GM18858 (cell line): ENCODE measurements around the gene COL5A1.

Experiments
- ATAC-seq: cut with Tn5 transposase; IDR thresholded peaks from one replicate; pipeline ENCODE4 v1.9.1; 2021; ENCODE audit not compliant: unreplicated experiment

The COL5A1 gene

GRCh38 chr9:134830126-134830525, 188.5 kb downstream of the COL5A1 start:
- ATAC-seq: no peak

DNA sequence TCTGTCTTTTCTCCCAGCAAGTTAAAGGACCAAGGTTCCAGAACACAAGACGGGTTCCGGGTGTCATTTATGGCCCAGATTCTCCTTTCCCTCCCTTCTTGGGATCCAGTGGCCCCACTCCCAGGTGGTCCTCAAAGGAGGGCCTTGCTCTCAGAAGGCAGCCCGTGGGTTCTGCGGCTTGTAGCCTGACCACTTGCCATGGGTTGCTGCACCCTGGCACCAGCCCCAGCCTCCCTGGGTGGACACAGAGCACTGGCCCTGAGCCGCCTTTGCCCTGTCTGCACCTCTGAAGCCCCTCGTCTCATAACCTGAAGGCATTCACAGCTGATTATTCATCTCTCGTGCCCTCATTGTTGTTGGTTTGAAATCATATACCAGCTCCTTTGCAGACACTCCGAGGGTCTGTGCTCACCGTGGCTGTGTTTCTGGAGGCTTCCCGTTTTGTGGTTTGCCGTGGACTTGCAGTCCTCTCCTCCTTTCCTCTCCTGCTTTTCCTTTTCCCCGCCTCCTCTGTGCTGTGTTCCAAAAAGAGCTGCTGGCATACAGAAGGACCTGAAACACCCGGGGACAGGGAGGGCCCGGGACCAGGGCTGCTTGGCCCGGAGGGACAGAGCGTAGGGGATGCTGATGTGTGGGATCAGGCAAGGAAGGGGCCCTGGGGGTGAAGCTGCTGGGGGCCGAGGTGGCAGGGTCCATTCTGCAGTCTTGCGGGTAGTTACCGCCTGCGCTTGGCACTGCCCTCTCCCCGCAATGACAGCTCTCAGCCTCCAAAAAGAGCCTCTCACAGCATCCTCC, 189.5 kb downstream of the COL5A1 start:
- no peak for ATAC-seq

DNA sequence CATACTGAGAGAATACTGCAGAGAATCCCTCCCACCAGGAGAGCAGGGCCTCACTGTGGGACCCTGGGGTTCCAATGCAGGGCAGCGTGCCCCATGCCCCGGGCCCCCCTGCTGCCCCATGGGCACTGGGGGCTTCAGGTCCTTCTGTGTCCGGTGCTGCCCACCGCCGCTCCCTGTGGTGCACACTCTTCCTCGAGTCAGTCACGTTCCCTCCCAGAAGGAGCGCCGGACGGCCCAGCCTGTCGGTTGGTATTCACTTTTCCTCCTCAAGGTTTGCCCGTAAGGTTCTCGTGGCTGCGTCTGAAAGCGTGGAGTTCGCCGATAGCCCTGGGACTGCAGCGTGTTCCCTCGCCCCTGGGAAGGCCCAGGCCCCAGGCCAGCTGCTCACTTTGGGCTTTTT, 190.9 kb downstream of the COL5A1 start:
- ATAC-seq: no peak

- no peak for ATAC-seq
These were observed 191.8 kb downstream of the COL5A1 start for GRCh38 chr9:134833294-134833880.

GRCh38 chr9:134834217-134834956, 192.8 kb downstream of the COL5A1 start:
- ATAC-seq: no peak

GRCh38 chr9:134834957-134835419, 193.4 kb downstream of the COL5A1 start:
- no peak for ATAC-seq

GRCh38 chr9:134835448-134835847, 193.8 kb downstream of the COL5A1 start:
- no peak for ATAC-seq

DNA sequence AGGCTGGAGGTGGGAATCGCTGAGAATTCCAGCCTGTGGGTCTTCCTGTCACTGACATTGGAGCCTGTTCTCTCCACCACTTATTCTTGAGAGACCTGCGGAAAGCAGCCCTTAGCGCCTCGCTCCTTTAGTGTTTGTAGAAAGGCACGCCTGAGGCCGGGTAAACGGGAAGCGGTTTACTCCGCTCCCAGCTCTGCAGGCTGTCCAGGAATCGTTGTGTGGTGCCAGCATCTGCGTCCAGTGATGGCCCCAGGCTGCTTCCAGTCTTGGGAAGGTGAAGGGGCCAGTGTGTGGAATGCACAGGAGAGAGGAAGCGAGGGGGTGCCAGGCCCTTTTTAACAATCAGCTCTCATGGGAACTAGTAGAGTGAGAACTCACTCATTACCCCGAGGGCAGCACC, 194.4 kb downstream of the COL5A1 start:
- no peak for ATAC-seq

DNA sequence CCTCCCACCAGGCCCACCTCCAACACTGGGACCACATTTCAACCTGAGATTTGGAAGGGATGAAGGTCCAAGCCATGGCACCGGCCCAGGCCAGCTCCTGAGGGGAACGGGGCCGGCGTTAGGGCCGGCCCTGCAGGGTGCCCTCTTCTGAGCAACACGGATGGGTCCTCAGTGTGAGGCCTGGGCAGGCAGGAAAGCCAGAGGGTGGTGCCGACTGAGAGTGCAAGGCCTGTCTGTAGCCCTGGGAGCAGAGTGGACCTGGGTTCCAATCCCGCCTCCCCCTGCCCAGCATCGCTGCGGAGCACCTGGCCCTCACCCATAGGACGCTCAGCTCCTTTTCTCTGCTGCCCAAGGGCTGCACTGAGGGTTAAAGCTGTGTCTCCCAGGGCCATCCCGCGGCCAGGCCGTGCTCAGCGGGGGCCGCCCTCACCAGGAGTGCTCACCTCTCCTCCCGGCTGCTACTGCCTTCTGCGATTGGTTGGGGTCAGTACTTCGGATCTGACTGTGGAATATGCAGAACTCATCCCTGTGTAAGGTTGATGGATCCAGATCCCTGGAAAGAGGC, 194.9 kb downstream of the COL5A1 start:
- no peak for ATAC-seq

DNA sequence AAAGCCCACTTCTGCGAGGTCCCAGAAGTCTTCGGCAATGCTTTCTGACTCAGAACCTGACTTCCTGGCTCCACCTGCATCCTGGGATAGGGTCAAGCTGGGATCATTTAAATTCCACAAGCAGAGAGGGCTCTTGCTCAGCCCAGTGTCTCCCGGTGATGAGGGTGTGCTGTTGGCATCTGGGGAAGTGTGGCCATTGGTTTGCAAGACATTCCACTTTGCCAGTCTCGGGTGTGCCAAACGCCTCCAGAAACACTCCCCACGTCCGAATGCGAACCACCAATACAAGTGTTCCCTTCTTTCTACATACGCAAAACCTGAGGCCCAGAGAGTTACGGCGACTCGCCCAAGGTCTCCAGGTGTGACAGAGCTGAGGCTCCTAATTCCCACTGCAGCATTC, 195.9 kb downstream of the COL5A1 start:
- ATAC-seq: no peak

- no peak for ATAC-seq
These were observed 197.2 kb downstream of the COL5A1 start for GRCh38 chr9:134838651-134839454.

- ATAC-seq: no peak
These were observed 198.0 kb downstream of the COL5A1 start for GRCh38 chr9:134839455-134840125.

- ATAC-seq: no peak
These were observed 198.9 kb downstream of the COL5A1 start for GRCh38 chr9:134840511-134840910.

DNA sequence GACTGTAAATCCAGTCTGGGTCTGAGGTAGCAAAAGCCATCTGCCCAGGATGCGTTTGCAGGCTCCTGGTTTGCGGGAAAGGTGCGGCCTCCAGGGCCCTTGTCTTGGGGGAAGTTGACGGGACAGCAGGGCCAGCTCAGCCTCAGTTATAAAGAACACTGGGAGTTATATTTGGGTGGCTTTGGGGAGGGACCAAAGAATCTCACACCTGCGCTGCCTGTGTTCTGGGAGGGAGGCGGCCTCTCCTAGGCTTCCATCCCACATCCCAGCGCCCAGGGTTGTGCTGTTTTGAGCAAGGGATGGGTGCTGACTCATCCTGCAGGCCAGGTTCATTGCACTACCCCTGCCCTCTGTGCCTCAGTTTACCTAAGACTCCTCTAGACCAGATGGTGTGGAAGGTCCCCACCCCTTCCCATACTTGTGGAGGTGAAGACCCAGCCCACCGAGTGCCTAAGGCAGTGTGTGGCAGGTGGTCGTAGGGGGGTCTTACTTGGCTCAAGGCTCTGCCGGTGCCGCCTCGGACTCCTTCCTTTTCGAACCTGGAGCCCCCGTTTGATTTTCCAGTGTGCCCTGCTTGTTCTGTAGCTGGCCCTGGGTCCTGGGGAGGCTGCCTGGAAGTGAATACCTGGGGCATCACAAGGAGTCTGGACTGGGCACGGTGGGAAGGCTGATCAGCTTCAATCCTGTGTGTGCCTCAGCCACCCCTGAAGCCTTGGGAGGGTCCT, 199.7 kb downstream of the COL5A1 start:
- ATAC-seq: no peak

- no peak for ATAC-seq
These were observed 200.7 kb downstream of the COL5A1 start for GRCh38 chr9:134842321-134842720.

DNA sequence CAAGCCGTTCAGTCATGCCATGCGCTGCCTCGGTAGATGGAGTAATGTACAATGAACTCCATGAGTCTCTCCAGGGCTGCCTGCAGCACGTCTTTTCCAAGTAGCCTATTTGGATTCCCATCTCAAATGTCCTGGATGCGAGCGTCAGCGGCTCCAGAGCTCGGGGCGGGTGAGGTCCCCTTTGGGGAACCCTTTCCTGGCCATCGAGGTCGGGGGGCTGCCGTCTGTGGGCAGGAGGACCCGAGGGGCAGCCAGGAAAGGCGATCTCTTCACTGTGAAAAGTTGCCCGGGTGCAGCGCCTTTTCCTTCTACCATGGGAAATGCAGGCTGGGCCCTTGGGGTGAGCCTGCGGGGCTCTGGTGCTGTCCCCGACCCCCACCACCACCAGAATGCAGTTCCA, 202.1 kb downstream of the COL5A1 start:
- ATAC-seq: no peak

DNA sequence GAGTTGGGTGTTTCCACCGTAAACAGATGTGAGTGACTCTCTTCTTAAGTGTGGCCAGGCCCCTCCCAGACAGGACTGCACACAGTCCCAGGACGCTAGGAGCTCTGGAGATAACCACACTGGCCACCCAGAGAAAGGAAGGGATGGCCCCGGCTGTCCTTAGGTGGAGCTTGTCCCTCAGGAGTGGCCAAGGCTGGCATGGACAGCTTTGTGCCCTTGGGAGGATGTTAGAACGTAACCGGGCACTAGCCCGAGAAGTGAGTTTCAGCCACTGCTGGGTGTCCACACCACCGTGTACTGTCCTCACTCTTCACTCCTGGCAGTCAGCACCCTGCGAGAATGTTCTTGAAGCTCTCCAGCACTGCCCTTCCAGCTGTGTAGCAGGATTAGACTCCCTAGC, 203.2 kb downstream of the COL5A1 start:
- ATAC-seq: no peak

DNA sequence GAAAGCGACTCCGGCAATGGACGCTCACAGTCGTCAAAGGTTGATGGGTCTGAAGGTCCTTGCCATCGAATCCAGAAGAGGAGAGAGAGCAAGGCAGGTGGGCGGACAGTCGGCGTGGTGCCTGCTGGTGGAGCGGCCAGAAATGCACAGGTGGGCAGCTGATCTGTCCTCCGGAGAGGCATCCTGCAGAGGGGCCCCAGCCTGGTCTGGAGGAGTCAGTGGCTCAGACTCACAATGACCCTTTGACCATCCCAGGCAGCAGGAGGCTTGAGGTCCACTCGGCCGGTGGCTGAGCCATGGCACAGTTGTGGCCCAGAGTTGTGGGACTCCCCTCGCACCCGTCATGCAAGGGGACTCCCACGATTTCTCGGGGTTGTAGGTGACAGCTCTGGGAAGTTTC, 204.6 kb downstream of the COL5A1 start:
- no peak for ATAC-seq

- ATAC-seq: no peak
These were observed 205.1 kb downstream of the COL5A1 start for GRCh38 chr9:134846699-134847098.

- no peak for ATAC-seq
These were observed 205.5 kb downstream of the COL5A1 start for GRCh38 chr9:134847138-134847537.
